Activated naive CD8-positive, alpha-beta T cell treated with anti-CD3 and anti-CD28 coated beads for 36 hours (primary cell): ENCODE results near the gene CCDC171. TPM values are rescaled to one million over a fixed set of nuclear protein-coding genes. Genes with fewer than 3 reads are reported as not detected.

ENCODE experiments used
- DNase-seq: peaks from one replicate; pipeline ENCODE4 v3.0.0; 2021
- H3K27ac Mint-ChIP-seq: one replicate; pipeline ENCODE4 v1.8.0; 2022; ENCODE audit warnings: mild to moderate bottlenecking, moderate library complexity, mixed read lengths
- H3K27me3 Mint-ChIP-seq: one replicate; pipeline ENCODE4 v1.8.0; 2022; ENCODE audit warnings: mild to moderate bottlenecking, mixed read lengths
- H3K36me3 Mint-ChIP-seq: one replicate; pipeline ENCODE4 v1.8.0; 2021; ENCODE audit warnings: mild to moderate bottlenecking, mixed read lengths
- H3K4me1 Mint-ChIP-seq: one replicate; pipeline ENCODE4 v1.8.0; 2021; ENCODE audit warnings: mixed read lengths
- H3K4me3 Mint-ChIP-seq: one replicate; pipeline ENCODE4 v1.8.0; 2022; ENCODE audit warnings: mild to moderate bottlenecking, moderate library complexity, mixed read lengths
- H3K9me3 Mint-ChIP-seq: one replicate; pipeline ENCODE4 v1.8.0; 2022; ENCODE audit warnings: mixed read lengths
- total RNA-seq, 2 experiments: library from RNA; stranded (reverse); gene quantifications; one replicate each; pipeline ENCODE4 v1.2.3, GENCODE V29; 2021

Gene CCDC171
- total RNA-seq, 2 experiments from 2014 or later = 1.9 to 2.4 TPM

DNA sequence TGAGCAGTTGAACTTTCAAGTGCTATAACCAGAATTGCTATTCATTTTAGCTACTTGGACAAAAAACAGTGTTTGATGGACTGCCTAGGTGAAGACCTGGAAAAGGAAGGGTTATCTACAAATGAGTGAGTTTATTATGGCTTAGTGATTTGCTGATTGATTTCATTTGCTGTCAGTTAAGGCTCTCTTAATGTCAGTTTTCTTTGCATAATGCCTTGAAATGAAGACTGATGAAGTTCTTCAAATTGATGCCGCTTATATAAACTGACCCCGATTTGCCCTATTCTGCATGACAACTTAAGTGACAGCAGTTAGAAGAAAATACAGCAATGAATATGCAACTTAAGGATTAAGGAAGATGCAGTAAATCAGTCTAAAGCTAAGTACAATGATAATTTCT lies 332.6 kb downstream of the CCDC171 start:
- DNase-seq = no peak
- H3K27me3 Mint-ChIP-seq = no peaks in the 10 kb centered on the region
- H3K4me3 Mint-ChIP-seq = no peak overlapping the region
- peaks cover 4% of the 10 kb centered on the region for H3K36me3 Mint-ChIP-seq
- H3K27ac Mint-ChIP-seq = no peak overlapping the region
- no peaks in the 10 kb centered on the region for H3K4me1 Mint-ChIP-seq
- H3K9me3 Mint-ChIP-seq = no peaks in the 10 kb centered on the region

DNA sequence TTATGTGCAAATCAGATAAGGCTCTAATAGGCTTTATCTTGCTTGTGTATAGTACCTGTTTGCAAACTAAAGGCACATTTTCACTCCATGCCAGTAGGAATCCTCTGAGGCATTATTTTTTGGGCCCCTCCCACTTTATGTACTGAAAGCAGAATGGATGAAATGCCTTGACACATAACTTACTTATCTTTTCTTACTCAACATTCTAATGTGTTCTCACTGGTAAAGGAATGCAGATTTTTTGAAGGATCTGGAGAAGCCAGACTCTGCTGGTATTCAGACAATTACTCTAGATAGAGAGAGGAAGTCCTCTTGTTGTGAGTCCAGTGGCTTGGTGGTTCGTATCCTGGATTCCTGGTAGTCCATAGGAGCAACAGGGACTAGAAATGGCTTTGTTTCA lies 336.7 kb downstream of the CCDC171 start:
- peaks cover 7% of the 10 kb centered on the region for H3K36me3 Mint-ChIP-seq
- H3K27ac Mint-ChIP-seq = no peak overlapping the region
- no peaks in the 10 kb centered on the region for H3K4me1 Mint-ChIP-seq
- no peak overlapping the region for H3K4me3 Mint-ChIP-seq
- no peaks in the 10 kb centered on the region for H3K27me3 Mint-ChIP-seq
- H3K9me3 Mint-ChIP-seq = peaks cover 4% of the 10 kb centered on the region
- no peak for DNase-seq

DNA sequence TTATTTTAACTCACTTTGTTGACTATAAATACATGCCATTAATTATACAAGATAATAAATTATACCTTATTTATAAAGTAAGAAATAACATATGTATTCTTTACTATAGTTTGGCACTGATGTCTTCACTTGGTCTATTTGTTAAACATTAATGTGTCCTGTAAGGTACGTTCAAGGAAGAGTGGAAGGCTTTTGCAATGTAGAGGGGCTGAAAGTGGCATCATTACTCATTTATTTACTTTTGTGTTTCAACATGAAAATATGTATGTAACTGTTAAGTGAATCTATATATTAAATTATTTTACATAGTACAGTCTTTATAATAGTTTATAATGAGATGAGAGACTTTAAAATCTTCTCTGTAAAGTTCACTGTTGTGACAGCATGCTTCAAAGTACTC lies 348.7 kb downstream of the CCDC171 start:
- Mint-ChIP-seq H3K27ac (no peak overlapping the region), H3K4me3 (no peak overlapping the region), H3K27me3 (no peaks in the 10 kb centered on the region), H3K4me1 (no peaks in the 10 kb centered on the region), H3K9me3 (peaks cover 16% of the 10 kb centered on the region), H3K36me3 (peaks cover 1% of the 10 kb centered on the region)
- no peak for DNase-seq

DNA sequence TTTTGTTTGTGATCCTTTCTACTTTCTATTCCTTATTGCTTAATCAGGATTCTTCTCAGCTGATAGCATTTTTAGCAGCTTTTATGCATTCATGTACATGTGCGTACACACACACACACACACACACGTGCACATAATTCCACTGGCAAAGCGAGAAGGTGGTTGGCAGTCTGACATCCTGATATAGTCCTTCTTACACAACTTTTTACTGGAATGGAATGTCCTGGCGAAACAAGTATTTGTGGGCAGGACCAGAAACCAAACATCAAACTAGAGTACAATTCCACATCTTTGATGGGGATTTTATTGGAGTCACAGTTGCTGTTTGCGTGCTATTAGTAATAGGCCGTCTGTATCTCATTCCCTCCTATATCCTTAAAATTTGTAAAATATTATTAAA lies 356.5 kb downstream of the CCDC171 start:
- Mint-ChIP-seq H3K9me3 (peaks cover 37% of the 10 kb centered on the region), H3K27ac (no peak overlapping the region), H3K36me3 (no peaks in the 10 kb centered on the region), H3K4me1 (no peaks in the 10 kb centered on the region), H3K27me3 (no peaks in the 10 kb centered on the region), H3K4me3 (no peak overlapping the region)
- DNase-seq = no peak

DNA sequence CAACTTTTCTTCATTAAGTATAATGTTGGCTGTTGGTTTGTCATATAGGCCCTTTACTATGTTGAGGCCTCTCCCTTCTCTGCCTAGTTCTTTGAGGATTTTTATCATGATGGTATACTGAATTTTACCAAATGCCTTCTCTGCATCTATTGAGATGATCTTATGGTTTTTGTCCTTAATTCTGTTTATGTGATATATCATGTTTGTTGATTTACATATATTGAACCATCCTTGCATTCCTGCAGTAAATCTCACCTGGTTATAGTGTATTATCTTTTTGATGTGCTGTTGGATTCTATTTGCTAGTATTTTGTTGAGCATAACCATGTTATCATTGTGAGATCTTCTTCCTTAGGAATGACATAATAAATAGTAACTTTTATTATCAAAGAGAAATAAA lies 362.9 kb downstream of the CCDC171 start:
- Mint-ChIP-seq H3K4me3 (no peak overlapping the region), H3K36me3 (peaks cover 7% of the 10 kb centered on the region), H3K4me1 (no peaks in the 10 kb centered on the region), H3K9me3 (peaks cover 30% of the 10 kb centered on the region), H3K27ac (no peak overlapping the region), H3K27me3 (no peaks in the 10 kb centered on the region)
- DNase-seq = no peak

DNA sequence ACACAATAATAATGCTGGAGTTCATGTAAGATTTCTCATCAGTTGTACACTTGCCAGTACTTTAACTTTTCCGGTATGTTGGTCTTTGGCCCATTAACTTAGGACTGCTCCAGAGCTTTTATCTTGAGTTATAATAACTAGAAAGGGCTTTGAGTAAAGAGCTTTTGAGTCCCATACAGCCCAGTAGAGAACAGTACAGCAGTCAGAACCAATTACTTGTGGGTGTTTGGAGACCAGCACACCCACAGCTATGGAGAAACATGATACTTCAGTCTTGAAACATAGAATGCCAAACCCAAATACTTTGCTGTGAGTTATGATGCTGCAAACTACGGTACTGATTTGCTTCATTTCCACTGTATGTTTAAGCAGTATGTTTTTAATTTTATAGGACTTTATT lies 374.3 kb downstream of the CCDC171 start:
- H3K27me3 Mint-ChIP-seq = no peaks in the 10 kb centered on the region
- peaks cover 3% of the 10 kb centered on the region for H3K9me3 Mint-ChIP-seq
- no peak overlapping the region for H3K27ac Mint-ChIP-seq
- H3K4me1 Mint-ChIP-seq = no peaks in the 10 kb centered on the region
- DNase-seq = no peak
- no peaks in the 10 kb centered on the region for H3K36me3 Mint-ChIP-seq
- no peak overlapping the region for H3K4me3 Mint-ChIP-seq

DNA sequence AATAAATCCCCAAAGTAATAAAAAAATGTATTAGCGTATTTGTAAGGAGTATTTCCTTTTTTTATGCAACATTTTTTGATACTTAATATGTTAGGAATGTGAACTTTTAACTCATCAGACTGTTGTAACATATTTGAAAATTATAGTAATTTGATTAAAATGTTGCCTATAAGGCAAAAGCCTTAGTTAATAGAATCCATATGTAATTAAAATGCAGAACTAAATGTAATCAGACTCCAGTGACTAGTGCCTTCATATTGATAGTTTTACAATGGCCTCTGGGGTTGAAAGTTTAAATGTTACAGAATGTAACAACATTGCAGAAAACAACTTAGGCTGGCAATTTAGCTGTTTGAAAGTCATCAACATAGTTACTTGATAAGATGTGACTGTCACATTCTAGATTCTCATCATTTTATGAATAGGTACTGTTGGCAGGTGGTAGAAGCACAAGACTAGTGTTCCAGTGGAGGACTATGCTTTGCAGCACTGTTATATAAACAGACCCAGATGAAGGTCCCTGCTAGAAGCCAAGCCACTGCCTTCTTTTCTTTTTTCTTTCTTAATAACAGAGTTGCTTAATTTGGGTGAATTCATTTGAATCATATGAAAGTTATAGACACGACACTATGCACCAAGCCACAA lies 382.9 kb downstream of the CCDC171 start:
- H3K4me3 Mint-ChIP-seq = no peak overlapping the region
- H3K9me3 Mint-ChIP-seq = peaks cover 8% of the 10 kb centered on the region
- no peaks in the 10 kb centered on the region for H3K27me3 Mint-ChIP-seq
- DNase-seq = no peak
- H3K27ac Mint-ChIP-seq = no peak overlapping the region
- H3K36me3 Mint-ChIP-seq = no peaks in the 10 kb centered on the region
- no peaks in the 10 kb centered on the region for H3K4me1 Mint-ChIP-seq

DNA sequence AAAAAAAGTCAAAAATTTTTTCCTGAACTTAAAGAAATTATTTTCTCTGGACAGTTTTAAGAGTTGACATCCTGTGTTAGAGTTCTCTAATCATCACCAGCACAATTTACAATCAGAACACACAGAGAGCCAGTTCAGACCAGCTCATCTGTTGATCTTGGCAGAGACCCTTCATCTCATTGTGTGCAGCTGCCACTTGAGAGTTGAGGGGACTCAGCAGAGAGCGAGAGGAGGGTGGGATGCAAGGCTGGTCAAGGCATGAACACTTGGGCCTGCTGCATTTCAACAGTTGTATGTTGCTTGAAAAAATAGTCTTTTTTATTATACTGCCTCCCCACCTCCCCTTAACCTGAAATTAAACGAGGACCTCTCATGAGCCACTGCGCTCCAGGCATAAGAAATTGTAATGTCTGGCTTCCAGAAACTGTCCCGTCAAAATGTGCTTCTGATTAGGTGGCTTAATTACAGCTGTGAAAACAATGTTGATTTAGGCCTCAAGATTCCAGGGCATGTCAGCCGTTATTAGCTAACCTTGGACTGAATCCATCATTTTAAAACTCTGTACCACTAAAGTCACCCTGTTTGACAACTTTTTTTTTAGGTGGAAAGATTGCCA lies 383.6 kb downstream of the CCDC171 start:
- Mint-ChIP-seq H3K4me1 (no peaks in the 10 kb centered on the region), H3K27me3 (no peaks in the 10 kb centered on the region), H3K27ac (no peak overlapping the region), H3K4me3 (no peak overlapping the region), H3K36me3 (no peaks in the 10 kb centered on the region), H3K9me3 (peaks cover 8% of the 10 kb centered on the region)
- no peak for DNase-seq

DNA sequence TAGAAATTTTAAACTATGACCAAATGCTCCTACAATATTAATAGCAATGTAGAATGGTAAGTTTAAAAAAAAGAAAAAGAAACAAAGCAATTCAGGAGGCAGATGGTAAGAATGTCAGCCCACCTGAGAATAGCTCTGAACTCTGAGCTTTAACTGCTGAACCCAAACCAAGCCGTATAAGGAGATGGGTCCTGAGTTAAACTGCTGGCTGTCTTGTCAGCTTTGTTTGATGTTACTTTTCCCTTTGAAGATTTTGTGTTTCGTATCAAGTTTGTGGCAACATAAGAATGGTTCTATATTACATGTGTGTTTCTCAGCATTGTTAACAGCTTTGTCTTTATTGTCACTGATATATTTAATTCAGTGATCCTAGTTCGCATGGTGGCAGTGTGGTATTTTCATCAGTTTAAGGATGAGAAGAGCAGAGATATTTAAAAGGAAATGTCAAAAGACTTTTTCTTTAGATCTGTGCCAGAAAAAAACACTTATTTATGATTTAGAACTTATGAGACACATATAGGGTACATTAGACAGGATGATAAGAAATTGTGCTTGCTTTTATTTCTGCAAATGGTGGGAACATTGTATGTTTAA lies 390.1 kb downstream of the CCDC171 start:
- Mint-ChIP-seq H3K36me3 (no peaks in the 10 kb centered on the region), H3K4me1 (no peaks in the 10 kb centered on the region), H3K9me3 (peaks cover 2% of the 10 kb centered on the region), H3K27me3 (no peaks in the 10 kb centered on the region), H3K4me3 (no peak overlapping the region), H3K27ac (no peak overlapping the region)
- DNase-seq = no peak

DNA sequence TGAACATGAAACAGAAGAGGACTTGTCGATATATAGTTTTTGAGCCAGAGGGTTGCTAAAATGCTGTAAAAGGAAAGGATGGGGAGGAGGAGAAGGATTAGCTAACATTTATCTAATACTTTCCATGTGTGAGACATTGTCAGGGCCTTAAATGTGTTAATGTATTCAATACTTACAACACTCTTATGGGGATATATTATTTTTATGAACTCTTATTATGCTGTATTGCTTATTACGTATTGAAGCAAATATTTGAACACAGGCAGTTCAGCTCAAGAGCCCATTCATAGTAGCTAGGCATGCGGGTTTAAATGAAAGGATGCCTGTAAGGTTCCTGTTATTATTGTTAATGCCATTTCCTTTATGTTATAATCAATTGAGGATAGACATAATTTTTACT lies 391.5 kb downstream of the CCDC171 start:
- H3K27ac Mint-ChIP-seq = no peak overlapping the region
- no peaks in the 10 kb centered on the region for H3K4me1 Mint-ChIP-seq

DNA sequence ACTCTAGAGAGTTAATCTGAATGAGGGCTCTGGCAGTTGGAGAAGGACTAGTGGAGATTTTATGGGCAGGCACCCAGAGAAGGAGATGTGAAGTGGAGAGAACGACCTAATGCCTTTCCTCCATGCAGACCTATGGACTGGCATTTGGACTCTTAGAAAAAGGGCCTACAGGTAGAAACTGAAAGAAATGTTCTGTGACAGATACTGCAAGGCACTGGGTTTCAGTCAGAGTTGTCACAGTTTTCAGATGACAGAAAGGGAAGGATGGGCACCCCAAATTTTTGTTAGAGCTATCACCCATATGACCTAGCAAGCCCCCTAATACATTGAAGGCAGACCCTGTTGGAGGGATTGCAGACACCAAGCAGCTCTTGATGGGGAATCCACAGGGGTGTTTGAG lies 406.8 kb downstream of the CCDC171 start:
- Mint-ChIP-seq H3K27me3 (no peaks in the 10 kb centered on the region), H3K4me3 (no peak overlapping the region), H3K36me3 (peaks cover 2% of the 10 kb centered on the region), H3K4me1 (peaks cover 4% of the 10 kb centered on the region), H3K27ac (no peak overlapping the region), H3K9me3 (peaks cover 2% of the 10 kb centered on the region)
- DNase-seq = no peak

More for the DNA sequence above, 391.5 kb downstream of the CCDC171 start:
- peaks cover 2% of the 10 kb centered on the region for H3K36me3 Mint-ChIP-seq
- no peaks in the 10 kb centered on the region for H3K27me3 Mint-ChIP-seq
- H3K4me3 Mint-ChIP-seq = no peak overlapping the region
- H3K9me3 Mint-ChIP-seq = peaks cover 2% of the 10 kb centered on the region
- DNase-seq = no peak

DNA sequence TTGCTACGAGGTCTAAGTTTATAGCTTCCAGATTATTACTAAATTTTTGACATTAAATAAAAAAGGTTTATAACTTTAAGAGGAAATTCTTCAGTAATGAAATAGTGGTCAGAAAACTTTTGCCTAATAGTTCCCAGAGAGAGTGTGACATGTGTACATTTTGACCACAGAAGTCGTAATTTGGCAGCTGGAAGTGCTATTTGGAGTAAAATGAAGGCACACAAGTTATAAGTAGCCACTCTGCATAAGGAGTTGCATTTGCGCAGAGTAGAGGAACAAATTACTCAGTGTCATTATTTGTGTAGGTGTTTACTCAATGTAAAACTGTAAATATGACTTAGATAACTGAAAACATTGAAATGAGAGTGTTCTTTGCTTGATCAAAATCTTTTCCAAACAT lies 408.4 kb downstream of the CCDC171 start:
- H3K27me3 Mint-ChIP-seq = no peaks in the 10 kb centered on the region
- no peak for DNase-seq
- peaks cover 4% of the 10 kb centered on the region for H3K4me1 Mint-ChIP-seq
- no peak overlapping the region for H3K4me3 Mint-ChIP-seq
- no peaks in the 10 kb centered on the region for H3K9me3 Mint-ChIP-seq
- H3K36me3 Mint-ChIP-seq = no peaks in the 10 kb centered on the region
- H3K27ac Mint-ChIP-seq = no peak overlapping the region

DNA sequence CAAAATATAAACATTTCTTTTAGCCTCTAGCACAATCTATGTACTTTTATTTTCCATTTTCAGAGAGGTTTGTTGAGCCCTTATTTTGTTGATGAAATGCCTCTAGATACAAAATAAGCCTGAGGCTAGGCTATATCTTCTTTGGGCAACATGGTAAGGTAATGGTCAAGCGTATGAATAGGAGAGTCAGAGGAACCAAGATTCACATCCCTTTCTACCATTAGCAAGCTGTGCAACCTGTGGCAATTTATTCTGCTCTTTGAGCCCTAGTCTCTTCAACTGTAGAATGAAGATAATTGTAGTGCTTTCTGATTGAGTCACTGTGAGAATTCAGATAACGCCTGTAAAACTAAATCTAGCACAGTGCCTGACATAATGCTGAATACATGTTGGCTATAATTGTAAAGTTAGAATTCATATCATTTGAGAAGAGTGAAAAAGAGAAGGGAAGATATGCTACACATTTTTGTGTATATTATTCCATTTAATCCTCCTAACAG lies 412.5 kb downstream of the CCDC171 start:
- no peak for DNase-seq
- Mint-ChIP-seq H3K27ac (no peak overlapping the region), H3K9me3 (no peaks in the 10 kb centered on the region), H3K4me1 (no peaks in the 10 kb centered on the region), H3K27me3 (no peaks in the 10 kb centered on the region), H3K36me3 (no peaks in the 10 kb centered on the region), H3K4me3 (no peak overlapping the region)

DNA sequence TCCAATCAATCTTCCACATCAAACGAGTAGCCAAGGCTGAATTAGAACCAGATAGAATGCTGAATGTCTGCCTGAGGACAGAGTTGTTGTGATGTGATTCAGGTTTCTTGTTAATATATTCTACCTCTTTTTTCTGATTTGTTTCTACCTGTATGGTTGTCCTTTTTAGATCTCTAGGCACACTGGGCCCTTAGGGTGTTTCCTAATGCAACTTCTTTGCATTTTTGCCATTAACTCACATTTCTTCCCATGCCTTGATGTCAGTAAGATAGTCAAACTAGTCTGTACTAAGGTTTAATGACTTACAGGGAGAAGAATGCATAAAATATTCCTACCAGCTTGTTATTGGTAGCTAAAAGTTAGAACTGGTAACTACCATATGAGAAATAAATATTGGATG lies 413.6 kb downstream of the CCDC171 start:
- H3K9me3 Mint-ChIP-seq = no peaks in the 10 kb centered on the region

DNA sequence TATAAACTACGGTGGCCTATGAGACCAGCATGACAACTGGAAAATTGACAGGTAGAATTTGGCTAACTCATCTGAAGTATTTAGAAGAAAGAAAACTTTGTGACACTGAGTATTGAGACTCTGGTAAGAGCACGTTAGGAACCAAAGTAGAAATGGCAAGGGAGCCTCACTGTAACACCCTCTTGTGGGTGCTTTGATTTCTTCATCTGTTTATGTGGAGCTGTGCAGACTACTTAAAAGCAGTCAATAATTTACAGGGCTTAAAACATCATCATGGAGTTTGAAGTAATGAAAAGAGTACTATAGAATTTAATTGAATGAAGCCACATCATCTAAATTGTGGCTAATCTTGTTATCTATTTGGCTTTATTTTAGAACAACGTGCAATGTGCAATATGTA lies 414.2 kb downstream of the CCDC171 start:
- no peak overlapping the region for H3K27ac Mint-ChIP-seq
- no peaks in the 10 kb centered on the region for H3K27me3 Mint-ChIP-seq
- no peaks in the 10 kb centered on the region for H3K9me3 Mint-ChIP-seq
- no peak overlapping the region for H3K4me3 Mint-ChIP-seq
- no peaks in the 10 kb centered on the region for H3K4me1 Mint-ChIP-seq
- no peaks in the 10 kb centered on the region for H3K36me3 Mint-ChIP-seq
- DNase-seq = no peak

More for the DNA sequence above, 413.6 kb downstream of the CCDC171 start:
- no peak for DNase-seq
- H3K27me3 Mint-ChIP-seq = no peaks in the 10 kb centered on the region
- no peak overlapping the region for H3K4me3 Mint-ChIP-seq
- no peak overlapping the region for H3K27ac Mint-ChIP-seq
- H3K4me1 Mint-ChIP-seq = no peaks in the 10 kb centered on the region
- no peaks in the 10 kb centered on the region for H3K36me3 Mint-ChIP-seq

DNA sequence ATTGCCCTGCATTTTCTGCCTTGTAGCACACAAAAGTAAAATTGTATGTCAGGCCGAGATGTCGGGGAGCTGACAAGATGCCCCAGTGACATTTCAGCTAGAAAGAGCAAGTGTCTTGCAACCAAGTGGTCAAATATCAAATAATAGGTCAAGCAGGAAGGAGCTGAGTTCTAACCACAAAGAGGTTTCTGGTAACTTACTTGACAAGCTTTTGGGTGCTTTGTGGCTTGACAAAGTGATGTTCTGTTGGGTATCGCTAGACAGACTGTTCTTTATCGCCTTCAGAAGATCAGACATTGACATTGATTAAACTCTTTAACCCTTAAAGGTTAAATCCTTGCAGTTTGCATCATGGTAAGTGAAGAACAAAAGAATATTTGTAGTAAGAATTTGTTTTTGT lies 419.9 kb downstream of the CCDC171 start:
- Mint-ChIP-seq H3K27ac (no peak overlapping the region), H3K4me3 (no peak overlapping the region), H3K9me3 (no peaks in the 10 kb centered on the region), H3K27me3 (no peaks in the 10 kb centered on the region), H3K36me3 (no peaks in the 10 kb centered on the region), H3K4me1 (no peaks in the 10 kb centered on the region)
- DNase-seq = no peak
